ENCODE measurements around the gene KLHL40.
A peak's percentile ranks its signal among the peaks of the same experiment; 100 is the strongest.

Gene KLHL40

GRCh38 chr3:42691816-42692666, 6.7 kb downstream of the KLHL40 start:
- DNase-seq = no peak

GRCh38 chr3:42692667-42693529, 7.6 kb downstream of the KLHL40 start:
- no peak for DNase-seq

- no peak for DNase-seq
These were observed 8.2 kb downstream of the KLHL40 start for GRCh38 chr3:42693530-42693930.

GRCh38 chr3:42694366-42694765, 9.0 kb downstream of the KLHL40 start:
- DNase-seq = no peak

- no peak for DNase-seq
These were observed 11.3 kb downstream of the KLHL40 start for GRCh38 chr3:42696356-42697288.

GRCh38 chr3:42697289-42698051, 12.1 kb downstream of the KLHL40 start:
- no peak for DNase-seq

GRCh38 chr3:42698216-42698910, 13.0 kb downstream of the KLHL40 start:
- no peak for DNase-seq

- DNase-seq = no peak
These were observed 13.5 kb downstream of the KLHL40 start for GRCh38 chr3:42698911-42699230.

GRCh38 chr3:42699511-42699971, 14.2 kb downstream of the KLHL40 start:
- no peak for DNase-seq

- no peak for DNase-seq
These were observed 15.3 kb downstream of the KLHL40 start for GRCh38 chr3:42700366-42701288.

GRCh38 chr3:42701371-42702065, 16.2 kb downstream of the KLHL40 start:
- DNase-seq = peak; percentile 4

GRCh38 chr3:42702066-42702951, 17.0 kb downstream of the KLHL40 start, which contains the start of gene HHATL:
TSS of gene HHATL (minus strand) at chr3:42702798. CDS start at chr3:42700826, 1,972 bp downstream.
- no peak for DNase-seq

- DNase-seq = no peak
These were observed 17.8 kb downstream of the KLHL40 start for GRCh38 chr3:42702982-42703694.

- no peak for DNase-seq
These were observed 18.3 kb downstream of the KLHL40 start for GRCh38 chr3:42703695-42704025.

GRCh38 chr3:42704136-42704841, 19.0 kb downstream of the KLHL40 start:
- DNase-seq = no peak

GRCh38 chr3:42705058-42705767, 19.9 kb downstream of the KLHL40 start:
- DNase-seq = no peak
